Breast epithelium (tissue), 3 donors: Measurements from ENCODE around the gene CASKIN1.

Experiments
- CTCF ChIP-seq, 3 donors: fragments of 450-650 bp; IDR thresholded peaks; one replicate each; pipeline ENCODE4 v1.5.1; 2016 to 2017; ENCODE audit warnings: antibody characterized with exemption in 3 of 3, mild to moderate bottlenecking in 3 of 3, moderate library complexity in 3 of 3
- POLR2A ChIP-seq: fragments of 450-650 bp; IDR thresholded peaks from one replicate; pipeline ENCODE4 v1.6.1; 2016; ENCODE audit warnings: antibody characterized with exemption, mild to moderate bottlenecking, moderate library complexity

GRCh38 chr16:2143878-2144485 lies 52.4 kb downstream of the CASKIN1 start:
- TF ChIP-seq CTCF (IDR thresholded peaks at IDR 0.05): no peak
- TF ChIP-seq POLR2A: no peak
